ENCODE results near the gene LCAT.
"Not testable (repeated sequence)": the region's sequence is repeated elsewhere in the genome, so short reads cannot be mapped to it uniquely, and the experiment has no call there.

The LCAT gene

GRCh38 chr16:67946966-67947558 is 3.1 kb upstream of the LCAT start:
- no peak for DNase-seq

- no peak for DNase-seq
Measured at GRCh38 chr16:67946128-67946569, 2.2 kb upstream of the LCAT start.

GRCh38 chr16:67945392-67945933 is 1.5 kb upstream of the LCAT start:
- no peak for DNase-seq

GRCh38 chr16:67944690-67945391 is 921 bp upstream of the LCAT start:
- no peak for DNase-seq

GRCh38 chr16:67943256-67943618 is 683 bp downstream of the LCAT start:
- no peak for DNase-seq

- DNase-seq: no peak
Measured at GRCh38 chr16:67942510-67943255, 1.2 kb downstream of the LCAT start.

- DNase-seq: no peak
Measured at GRCh38 chr16:67942200-67942509, 1.8 kb downstream of the LCAT start.

GRCh38 chr16:67941469-67942199 is 2.3 kb downstream of the LCAT start:
- DNase-seq: no peak

GRCh38 chr16:67940446-67941089 is 3.4 kb downstream of the LCAT start:
- no peak for DNase-seq

GRCh38 chr16:67939507-67940445 is 4.1 kb downstream of the LCAT start:
- no peak for DNase-seq

GRCh38 chr16:67937713-67938112 is 6.2 kb downstream of the LCAT start:
- DNase-seq: not testable (repeated sequence)

GRCh38 chr16:67936880-67937605 is 6.9 kb downstream of the LCAT start:
- no peak for DNase-seq

GRCh38 chr16:67936124-67936879 is 7.6 kb downstream of the LCAT start, which contains the start of gene PSMB10:
PSMB10 (minus strand) TSS chr16:67936850; CDS start chr16:67936749, 101 bp downstream.
- peak; percentile 32 for DNase-seq

GRCh38 chr16:67935402-67936123 is 8.4 kb downstream of the LCAT start:
- DNase-seq: peak; percentile 94

GRCh38 chr16:67935101-67935401 is 8.9 kb downstream of the LCAT start:
- DNase-seq: no peak

GRCh38 chr16:67934306-67935100 is 9.4 kb downstream of the LCAT start:
- DNase-seq: no peak

- DNase-seq: no peak
Measured at GRCh38 chr16:67933805-67934204, 10.1 kb downstream of the LCAT start.

GRCh38 chr16:67932462-67932840 is 11.5 kb downstream of the LCAT start:
- no peak for DNase-seq

Measured in DMS 273 treated with DMSO at 0.1 percent for 48 hours (cell line).